HG02642 (cell line): Measurements from ENCODE around the gene PIK3R1.
"Not testable (repeated sequence)": the region's sequence is repeated elsewhere in the genome, so short reads cannot be mapped to it uniquely, and the experiment has no call there.

Experiments used
- ATAC-seq: cut with Tn5 transposase; IDR thresholded peaks from one replicate; pipeline ENCODE4 v1.9.1; 2021; ENCODE audit warnings: mild to moderate bottlenecking; ENCODE audit not compliant: unreplicated experiment, poor library complexity

The PIK3R1 gene

DNA sequence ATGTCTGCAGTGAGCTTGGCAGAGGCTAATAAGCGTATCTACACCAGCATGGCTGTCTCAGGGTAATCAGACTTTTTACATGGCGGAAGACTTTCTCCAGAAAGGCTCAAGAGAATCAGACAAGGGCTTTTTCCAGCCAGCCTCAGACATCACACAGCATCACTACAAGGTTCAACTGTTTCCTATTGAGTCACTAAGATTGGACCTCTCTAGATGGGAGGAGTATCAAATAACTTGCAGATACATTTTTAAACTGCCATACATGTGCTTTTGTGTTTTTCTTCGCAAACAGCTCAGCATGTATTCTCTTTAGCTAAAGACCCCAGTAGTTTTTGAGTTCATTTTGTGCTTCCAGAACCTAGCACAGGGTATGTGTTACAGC lies 22.9 kb upstream of the PIK3R1 start:
- no peak for ATAC-seq

DNA sequence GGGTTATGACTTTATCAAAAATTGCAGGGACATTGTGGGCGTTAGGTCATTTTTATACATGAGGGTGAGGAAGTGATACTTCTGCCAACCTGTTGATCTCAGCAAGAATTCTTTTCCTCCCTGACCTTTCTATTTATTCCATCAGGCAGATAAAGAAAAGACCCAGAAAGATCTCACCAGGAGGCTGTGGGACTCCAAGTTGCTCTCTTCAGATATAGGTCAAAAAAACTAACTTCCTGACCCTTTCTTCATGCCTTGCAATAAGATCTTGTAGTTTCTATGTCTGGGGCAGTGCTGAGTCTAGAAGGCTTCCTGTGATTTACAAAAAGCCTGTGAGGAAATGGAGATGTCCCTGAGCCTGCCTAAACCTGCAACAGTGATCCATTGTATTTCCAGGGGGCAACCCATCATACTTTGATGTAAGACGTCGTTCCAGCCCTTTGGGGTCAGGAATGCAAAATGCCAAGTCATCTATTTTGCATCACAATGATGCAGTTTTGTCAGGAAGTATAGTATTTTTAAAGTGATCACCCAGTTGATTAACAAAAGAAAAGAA lies 22.0 kb upstream of the PIK3R1 start:
- no peak for ATAC-seq

DNA sequence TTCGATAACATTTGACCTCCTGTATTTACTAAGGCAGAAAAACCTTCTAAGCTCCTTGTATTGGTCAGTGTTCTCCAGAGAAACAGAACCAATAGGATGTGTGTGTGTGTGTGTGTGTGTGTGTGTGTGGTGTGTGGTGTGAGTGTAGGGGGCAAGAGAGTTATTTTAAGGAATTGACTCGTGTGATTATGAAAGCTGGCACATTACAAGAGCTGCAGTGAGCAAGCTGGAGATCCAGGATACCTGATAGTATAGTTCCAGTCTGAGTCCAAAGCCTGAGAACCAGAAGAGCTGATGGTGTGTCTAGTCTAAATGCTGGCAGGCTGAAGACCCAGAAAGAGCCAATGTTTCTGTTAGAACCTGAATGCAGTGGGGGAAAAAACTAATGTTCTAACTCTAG lies 21.2 kb upstream of the PIK3R1 start:
- no peak for ATAC-seq

DNA sequence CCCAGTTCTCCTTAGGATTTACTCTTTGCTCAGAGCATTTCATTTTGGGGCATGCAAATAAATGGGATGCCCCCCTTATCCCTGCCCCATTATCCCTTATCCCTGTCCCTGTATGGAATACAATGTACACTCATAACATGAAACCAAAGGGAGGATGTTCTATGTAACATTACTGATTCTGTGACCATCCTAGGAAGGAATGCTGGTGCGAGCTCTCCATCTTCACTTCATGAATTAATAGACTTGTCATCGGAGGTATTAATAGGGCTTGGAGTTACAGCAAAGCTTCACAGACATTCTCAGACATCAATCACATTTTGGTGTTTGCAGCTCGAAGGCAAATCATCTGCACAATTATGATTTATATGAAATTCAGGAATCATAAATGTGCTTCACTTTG lies 20.4 kb upstream of the PIK3R1 start:
- ATAC-seq = no peak

DNA sequence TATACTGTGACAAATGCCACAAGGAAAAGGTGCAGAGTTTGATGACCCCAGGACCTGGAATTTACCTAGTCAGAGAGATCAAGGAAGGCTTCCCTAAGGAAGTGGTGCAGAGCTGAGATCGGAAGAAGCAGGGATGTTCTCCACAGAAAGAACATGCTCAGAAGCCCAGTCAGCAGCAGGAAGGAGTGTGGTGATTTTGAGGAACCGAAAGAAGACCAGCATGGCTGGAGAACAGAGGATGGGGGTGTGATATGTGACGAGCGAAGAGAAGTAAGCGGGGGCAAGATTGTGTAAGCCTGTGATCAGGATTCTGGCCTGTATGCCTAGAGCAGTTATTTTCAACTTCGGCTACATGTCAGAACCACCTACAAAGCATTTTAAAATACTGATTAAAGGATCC lies 18.7 kb upstream of the PIK3R1 start:
- ATAC-seq = peak; percentile 97

DNA sequence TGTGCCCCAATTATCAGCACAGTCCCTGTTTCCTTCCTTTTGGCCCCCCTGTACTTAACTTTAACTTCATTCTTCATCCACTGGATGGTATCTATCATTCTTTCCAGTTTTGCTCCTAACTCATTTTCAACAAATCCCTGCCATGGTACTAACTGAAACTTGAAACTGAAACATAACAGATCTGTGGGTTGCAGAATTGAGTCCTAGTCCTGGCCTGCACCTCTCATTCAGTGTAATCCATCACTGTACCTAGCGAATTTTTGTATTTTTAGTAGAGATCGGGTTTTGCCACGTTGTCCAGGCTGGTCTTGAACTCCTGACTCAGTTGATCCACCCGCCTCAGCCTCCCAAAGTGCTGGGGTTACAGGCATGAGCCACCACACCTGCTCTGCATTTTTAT lies 15.3 kb upstream of the PIK3R1 start:
- ATAC-seq = no peak

DNA sequence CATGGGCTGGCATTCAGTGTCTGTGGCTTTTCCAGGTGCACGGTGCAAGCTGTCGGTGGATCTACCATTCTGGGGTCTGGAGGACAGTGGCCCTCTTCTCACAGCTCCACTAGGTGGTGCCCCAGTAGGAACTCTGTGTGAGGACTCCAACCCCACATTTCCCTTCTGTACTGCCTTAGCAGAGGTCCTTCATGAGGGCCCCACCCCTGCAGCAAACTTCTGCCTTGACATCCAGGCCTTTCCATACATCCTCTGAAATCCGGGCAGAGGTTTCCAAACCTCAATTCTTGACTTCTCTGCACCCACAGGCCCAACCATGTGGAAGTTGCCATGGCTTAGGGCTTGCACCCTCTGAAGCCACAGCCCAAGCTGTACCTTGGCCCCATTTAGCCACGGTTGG lies 4.9 kb upstream of the PIK3R1 start:
- not testable (repeated sequence) for ATAC-seq

DNA sequence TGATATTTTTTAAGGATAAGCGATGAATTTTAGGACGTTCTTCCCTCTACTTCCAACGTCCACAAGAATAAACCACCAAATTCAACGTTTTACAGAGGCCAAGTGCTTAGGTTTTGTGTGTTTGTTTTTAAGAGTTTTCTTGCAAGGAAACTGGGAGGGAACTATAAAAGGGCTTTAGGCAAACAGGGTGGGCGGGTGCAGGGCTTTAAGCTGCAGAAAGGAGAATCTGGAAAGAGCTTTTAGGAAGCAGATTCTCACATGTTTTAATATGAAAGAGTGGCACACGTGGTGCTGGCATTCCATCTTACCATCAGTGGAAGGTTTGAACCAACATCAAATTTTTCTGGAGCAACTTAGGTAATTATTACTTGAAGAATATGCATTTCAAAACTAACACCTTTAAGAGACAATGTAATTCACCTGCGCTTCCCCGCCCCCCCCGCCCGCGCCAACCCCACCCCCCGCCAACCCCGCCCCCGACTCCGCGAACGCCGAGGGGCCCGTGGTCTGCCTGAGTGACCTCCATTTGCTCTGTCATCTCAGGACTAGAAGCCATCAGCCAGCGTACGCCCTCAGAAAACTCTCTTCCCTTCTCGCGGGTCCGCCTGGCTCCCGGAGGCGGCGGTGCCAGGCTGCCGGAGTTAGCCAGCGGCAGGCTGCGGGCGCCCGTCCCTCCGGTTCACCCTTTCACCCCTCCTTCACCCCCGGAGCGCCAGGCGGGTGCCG lies 911 bp upstream of the PIK3R1 start:
- peak; percentile 13 for ATAC-seq

DNA sequence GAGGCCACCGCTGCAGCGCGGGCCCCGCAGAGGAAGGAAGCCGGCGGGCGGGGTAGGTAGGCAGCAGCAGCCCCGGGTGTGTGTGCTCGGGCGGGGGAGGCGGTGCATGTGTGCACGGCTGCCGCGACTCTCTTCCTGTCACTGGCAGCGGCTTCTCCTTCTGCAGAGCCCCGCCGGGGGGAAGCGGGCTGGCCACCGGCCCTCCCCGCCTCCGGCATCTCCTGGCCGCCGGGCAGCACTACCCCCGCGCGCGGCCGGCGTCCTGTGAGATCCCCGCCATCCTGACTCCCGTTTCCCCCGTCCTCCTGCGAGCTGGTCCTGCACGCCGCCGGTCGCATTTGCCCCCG lies 315 bp downstream of the PIK3R1 start:
- peak; percentile 55 for ATAC-seq

DNA sequence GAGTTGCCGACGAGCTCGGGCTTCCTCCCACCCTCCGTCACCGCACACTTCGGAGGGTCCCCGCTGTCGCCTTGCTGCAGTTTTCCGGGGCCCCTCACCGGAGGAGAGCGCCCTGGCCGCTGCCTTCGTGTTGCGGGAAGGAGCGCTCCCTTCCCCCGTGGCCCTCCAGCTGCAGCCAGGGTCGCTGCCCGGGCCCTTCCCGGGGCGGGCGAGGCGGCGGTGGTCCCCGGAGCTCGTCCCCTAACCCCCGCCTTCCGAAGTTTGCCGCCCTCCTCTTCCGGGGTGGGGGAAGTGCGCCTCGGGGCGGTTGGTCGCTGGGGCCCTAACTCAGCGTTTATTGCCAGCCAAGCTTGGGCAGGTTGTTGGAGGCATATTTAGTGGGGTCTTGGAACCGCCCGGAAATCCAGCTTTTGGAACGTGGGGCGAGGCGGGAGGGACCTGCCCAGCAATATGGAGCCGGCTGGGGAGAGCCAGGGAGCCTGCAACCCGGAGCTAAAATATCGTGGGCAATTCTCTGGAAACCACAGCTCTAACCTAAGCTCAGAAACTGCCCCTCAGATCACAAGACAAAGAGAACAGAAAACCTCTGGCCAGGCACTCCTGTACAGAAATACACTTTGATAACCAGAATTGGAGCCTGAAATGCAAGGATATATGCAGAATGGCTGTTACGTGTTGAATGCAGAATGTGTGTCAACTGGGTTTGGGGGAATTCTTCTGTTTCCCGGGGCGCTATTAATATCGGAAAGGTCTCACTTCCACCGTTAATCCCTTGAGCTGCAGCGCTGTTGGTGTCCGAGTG lies 890 bp downstream of the PIK3R1 start:
- peak; percentile 30 for ATAC-seq

DNA sequence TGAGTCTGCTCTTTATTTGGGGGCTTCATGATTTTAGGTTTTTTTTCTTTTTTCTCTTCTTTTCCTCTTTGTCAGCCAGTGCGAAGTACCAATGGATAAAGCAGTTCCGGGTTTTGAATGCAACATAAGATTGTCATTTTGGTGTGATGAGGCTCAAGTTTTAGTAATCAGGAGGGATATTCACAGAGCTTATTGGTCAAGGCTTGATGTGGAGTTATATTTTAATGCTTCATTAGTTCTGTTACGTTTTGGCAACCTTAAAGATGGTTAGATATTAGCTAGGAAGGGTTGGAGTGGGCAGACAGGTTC lies 1.4 kb downstream of the PIK3R1 start:
- ATAC-seq = no peak

DNA sequence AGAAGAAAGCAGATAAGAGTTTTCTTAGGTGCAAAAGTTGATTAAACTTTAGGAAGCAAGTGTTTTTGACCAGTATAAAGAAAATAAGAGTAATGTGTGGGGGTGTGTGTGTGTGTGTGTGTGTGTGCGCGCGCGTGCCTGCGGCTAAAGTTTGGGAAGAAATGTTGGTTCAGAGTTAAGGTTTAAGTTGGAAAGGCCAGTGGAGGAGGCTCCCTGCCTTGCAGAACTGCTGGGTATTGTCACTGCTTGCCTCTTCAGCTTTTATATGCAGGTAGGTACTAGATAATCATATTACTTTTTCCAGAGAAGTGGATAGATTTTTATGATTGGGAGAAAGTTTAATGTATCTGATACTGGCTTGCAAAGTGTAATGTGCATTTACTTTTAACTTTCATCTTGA lies 2.0 kb downstream of the PIK3R1 start:
- no peak for ATAC-seq

DNA sequence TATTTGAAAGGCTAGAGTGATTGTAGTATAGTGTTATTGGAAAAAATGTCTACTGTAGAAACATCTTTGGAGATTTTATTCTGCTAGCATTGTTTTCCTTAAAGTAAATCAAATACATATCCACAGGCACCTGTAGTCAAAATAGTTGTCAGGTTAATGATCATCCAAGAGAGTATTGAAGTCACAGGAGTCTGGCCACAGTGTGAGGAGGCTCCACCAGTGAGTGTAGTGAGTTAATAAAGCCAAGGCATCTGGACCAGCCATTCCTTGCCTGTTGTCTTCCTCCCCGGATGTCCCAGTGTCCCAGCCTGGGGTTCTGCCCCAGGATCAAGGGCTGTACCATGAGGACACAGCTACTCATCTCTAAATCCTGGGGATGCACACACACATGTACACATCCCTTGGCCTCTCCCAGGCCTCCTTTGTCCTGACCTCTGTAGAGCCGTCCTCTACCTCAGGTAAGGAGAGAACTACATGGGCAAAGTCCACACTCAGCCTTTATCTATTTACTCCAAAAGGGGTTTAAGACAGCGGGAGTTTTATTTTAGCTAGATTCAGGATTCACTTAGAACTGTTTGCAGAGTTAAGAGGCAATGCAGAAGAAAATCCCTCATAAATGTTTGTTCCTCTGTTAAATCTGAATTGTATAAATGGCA lies 3.7 kb downstream of the PIK3R1 start:
- no peak for ATAC-seq

DNA sequence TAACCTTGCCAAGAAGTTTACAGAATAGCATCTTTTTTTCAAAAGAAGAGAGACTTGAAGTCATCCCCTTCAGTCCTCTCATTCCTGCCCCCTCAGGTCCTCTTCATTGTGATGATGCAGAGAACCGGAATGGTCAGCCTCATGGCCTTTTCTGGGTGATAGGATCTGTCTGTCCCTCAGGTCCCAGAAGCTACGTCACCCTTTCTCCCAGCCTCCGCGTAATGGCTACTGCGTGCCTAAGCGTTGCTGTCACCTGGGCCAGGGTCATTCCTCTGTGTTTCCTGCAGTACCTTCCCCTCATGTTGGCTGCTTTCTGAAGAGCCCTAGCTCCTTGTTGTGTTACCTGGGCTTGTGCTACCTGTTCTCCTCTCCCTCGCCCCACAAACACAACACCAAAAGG lies 4.7 kb downstream of the PIK3R1 start:
- ATAC-seq = no peak

DNA sequence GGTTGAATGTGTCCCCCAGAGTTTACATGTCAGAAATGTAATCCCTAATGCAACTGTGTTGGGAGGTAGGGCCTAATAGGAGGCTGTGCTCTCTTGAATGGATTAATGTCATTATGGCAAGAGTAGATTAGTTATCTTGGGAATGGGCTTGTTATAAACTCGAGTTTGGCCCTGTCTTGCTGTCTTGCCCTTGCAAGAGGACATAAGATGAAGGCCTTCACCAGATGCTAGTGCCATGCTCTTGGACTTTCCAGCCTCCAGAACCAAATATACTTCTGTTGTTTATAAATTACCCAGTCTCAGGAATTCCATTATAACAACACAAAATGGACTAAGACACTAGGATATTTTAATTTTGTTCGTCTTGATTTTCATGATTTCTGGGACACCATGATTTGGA lies 5.4 kb downstream of the PIK3R1 start:
- no peak for ATAC-seq

DNA sequence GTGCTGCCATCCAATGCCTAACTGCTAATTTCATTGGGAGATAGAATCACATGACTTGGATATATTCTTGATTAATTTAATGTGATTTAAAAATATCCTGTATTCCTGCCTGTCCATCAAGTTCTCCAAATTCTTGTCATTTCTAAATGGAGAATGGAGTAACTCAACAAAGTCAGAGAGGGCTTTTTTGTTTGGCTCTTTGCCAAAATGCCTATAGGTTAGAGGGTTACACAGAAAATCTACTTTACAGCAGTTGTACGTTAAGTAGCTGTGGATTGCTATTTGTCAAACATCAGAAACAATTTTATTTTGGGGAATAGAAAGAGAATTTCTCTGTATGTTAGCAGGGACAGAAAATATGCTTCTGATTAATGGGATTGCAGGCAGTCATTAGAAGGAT lies 5.9 kb downstream of the PIK3R1 start:
- ATAC-seq = no peak

DNA sequence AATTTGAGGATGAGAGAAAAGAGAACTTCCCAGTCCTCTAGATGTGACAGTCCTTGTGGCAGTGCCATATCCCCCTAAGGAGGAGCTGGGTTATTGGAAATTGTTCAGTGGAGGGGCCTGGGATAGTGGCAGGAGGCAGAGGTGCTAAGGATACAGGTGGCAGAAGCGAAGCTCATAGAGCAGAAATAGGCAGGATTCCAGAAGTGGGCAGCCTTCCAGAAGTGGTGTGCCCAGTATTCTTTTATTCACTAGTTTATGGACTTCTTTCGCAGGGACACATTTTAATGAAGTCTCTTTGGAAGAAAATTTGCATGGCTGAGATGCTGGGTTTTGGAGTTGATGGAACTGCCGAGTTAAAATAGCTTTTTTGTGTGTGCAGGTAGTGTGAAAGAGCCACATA lies 6.8 kb downstream of the PIK3R1 start:
- ATAC-seq = no peak

DNA sequence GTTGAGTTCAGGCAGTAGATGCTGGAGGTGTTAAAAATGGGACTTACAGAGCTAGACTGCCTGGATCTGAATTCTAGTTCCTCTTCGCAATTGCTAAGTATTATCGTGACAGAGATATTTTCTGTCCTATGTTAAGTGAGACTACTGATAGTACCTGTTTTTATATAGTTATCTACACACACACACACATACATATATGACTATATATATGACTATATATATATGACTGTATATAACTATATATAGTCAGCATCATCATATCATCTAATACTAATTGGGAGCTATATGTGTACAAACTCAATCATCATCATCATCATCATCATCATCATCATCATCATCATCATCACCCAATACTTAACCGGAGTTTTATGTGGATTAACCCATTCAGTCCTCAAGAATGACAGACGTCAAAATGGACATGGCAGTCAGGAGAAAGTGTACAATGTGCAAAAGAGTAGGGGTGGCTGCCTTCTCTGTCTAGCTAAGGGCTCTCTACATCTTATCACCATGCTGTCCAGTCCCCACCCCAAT lies 7.3 kb downstream of the PIK3R1 start:
- no peak for ATAC-seq

DNA sequence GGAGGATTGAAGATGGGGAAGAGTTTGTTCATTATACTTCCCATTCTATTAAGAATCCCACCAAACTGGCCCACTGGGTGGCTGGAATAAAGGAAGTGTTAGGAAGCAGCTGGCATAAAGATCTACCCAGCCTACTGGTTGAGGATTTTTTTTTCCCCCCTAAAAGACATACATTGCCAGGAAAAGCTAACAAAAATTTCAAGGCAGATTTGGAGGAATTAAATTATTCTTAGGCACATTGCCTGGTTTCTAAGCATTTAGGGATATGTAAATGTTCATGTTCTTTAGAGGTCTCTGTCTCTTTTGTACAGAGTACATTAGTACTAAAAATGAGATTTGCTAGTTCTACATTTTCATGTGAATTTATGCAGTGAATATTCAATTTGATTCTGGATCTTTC lies 8.3 kb downstream of the PIK3R1 start:
- no peak for ATAC-seq

DNA sequence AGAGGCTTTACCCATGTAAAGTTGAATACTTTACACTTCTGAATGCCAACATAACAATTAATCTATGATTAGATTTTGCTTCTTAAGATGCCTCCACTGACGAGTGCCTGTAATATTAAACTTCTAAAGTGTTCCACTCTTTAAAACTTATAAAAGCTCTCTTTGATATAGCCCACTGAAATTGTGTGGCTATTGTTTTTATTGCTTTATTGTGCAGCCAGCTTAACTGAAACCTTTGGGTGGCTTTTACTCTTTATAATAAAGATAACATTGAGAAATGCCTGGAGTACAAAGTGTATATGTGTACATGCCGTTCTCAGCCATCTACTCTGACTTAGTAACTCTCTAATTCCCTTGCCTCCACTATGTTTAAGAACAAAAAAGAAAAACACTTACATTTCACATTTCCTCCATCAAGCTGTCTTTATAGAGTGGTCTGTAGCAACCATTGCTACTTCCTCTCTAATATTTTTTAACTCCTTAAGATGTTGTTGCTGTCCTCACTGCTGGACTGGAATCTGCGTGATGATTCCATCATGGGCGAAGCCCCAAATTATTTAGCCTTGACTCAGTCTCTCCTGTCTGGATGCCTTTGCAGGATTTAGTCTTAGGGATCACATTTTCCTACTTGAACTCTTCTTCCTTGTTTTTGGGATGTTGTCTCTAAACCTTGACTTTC lies 9.1 kb downstream of the PIK3R1 start:
- no peak for ATAC-seq
